ENCODE results near the gene CAMK2B. TPM values are rescaled to one million over a fixed set of nuclear protein-coding genes. Genes with fewer than 3 reads are reported as not detected.

Gene CAMK2B
- total RNA-seq, 1 donor from 2014 or later, result 3.2 TPM

DNA sequence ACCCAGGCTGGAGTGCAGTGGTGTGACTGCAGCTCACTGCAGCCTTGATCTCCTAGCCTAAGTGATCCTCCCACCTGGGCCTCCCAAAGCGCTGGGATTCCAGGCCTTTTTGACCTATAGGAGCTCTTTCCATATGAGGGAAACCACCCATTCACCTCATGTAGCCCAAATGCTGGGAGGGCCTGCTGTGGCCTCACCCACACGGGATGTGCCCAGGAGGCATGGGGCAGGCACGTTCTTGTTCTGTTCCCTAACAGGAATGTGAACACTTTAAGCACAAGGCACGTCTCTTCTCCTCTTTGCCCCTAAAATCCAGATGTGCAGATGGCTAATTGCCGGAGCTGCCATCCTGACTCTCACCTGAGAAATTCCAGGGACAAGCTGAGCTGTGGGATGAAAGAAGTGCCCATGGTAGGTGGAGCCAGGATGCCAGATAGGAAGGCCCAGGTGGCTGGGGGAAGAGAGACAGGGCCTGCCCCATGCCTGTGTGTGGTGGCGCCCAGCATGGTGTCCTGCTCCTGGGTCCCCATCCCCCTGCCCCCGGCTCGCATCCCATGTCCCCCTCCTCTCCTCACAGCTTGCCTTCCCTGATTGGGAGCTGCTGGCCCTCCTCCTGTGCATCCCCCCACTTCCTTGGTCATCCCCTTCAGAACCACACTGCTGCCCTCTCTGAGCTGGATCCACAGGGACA, 17.3 kb downstream of the CAMK2B start:
- H3K36me3 ChIP-seq, result no peaks in the 10 kb centered on the region
- no peaks in the 10 kb centered on the region for H3K9me3 ChIP-seq
- H3K4me3 ChIP-seq, result no peak overlapping the region
- TF ChIP-seq, protein P1, sequence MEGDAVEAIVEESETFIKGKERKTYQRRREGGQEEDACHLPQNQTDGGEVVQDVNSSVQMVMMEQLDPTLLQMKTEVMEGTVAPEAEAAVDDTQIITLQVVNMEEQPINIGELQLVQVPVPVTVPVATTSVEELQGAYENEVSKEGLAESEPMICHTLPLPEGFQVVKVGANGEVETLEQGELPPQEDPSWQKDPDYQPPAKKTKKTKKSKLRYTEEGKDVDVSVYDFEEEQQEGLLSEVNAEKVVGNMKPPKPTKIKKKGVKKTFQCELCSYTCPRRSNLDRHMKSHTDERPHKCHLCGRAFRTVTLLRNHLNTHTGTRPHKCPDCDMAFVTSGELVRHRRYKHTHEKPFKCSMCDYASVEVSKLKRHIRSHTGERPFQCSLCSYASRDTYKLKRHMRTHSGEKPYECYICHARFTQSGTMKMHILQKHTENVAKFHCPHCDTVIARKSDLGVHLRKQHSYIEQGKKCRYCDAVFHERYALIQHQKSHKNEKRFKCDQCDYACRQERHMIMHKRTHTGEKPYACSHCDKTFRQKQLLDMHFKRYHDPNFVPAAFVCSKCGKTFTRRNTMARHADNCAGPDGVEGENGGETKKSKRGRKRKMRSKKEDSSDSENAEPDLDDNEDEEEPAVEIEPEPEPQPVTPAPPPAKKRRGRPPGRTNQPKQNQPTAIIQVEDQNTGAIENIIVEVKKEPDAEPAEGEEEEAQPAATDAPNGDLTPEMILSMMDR (IDR thresholded peaks at IDR 0.05), result no peak
- no peaks in the 10 kb centered on the region for H3K27me3 ChIP-seq
- no peaks in the 10 kb centered on the region for H3K4me1 ChIP-seq
- DNase-seq (ENCODE audit: low spot score in 2 of 2), result peak in 1 of 2 donors; percentile 48
- H3K27ac ChIP-seq, result no peak overlapping the region
- intact Hi-C loops (cut with DNase I), result loop anchor here (5.0 kb wide), 1 partner anchor 66 kb away; no protein-coding TSS in a partner anchor

DNA sequence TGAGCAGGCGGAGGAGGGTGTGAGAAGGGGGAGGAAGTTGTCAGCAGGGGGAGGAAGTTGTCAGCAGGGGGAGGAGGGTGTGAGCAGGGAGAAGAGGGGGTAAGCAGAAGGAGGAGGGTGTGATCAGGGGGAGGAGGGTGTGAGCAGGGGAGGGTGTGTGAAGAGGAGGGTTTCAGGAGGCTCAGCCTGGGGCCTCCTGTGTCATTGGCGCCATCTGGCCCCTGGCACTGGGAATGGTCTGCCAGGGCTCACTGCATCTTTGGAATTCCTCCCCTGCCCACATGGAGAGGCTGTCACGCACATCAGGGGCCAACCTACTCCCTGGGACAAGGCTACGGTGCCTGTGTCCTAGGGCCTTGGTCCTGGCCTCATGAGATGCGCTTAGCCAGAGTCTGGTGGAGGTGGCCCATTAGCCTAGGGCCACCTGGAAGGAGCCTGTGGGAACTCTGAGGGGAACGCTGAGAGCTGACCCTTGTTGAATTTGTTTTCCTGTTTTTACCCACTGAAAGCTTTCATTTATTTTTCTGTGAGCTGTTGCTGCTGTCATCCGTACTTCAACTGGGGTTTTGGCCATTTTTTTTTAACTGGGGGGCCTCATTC, 18.0 kb downstream of the CAMK2B start:
- TF ChIP-seq, protein P1 (IDR thresholded peaks at IDR 0.05), result peak in 1 of 3 experiments; percentile 19
- Histone ChIP-seq H3K27me3 (no peaks in the 10 kb centered on the region), H3K4me3 (no peak overlapping the region), H3K36me3 (no peaks in the 10 kb centered on the region), H3K4me1 (no peaks in the 10 kb centered on the region), H3K27ac (no peak overlapping the region), H3K9me3 (peaks cover 0 to 4% of the 10 kb centered on the region in 2 donors)
- intact Hi-C loops (cut with DNase I), result loop anchor here (5.0 kb wide), 1 partner anchor 65 kb away; no protein-coding TSS in a partner anchor
- DNase-seq (ENCODE audit: low spot score in 2 of 2), result peak in 1 of 2 donors; percentile 39

DNA sequence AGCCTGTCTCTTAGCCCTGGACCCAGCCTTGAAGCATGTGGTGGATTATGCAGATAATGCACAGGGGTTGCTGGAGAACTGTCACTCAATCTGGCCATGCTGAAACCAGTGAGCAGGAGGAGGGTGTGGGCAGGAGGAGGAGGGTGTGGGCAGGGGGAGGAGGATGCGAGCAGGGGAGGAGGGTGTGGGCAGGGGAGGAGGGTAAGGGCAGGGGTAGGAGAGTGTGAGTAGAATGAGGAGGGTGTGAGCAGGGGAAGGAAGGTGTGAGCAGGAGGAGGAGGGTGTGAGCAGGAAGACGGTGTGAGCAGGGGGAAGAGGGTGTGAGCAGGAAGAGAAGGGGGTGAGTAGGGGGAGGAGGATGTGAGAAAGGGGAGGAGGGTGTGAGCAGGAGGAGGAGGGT, 18.8 kb downstream of the CAMK2B start:
- H3K27ac ChIP-seq, result no peak overlapping the region

DNA sequence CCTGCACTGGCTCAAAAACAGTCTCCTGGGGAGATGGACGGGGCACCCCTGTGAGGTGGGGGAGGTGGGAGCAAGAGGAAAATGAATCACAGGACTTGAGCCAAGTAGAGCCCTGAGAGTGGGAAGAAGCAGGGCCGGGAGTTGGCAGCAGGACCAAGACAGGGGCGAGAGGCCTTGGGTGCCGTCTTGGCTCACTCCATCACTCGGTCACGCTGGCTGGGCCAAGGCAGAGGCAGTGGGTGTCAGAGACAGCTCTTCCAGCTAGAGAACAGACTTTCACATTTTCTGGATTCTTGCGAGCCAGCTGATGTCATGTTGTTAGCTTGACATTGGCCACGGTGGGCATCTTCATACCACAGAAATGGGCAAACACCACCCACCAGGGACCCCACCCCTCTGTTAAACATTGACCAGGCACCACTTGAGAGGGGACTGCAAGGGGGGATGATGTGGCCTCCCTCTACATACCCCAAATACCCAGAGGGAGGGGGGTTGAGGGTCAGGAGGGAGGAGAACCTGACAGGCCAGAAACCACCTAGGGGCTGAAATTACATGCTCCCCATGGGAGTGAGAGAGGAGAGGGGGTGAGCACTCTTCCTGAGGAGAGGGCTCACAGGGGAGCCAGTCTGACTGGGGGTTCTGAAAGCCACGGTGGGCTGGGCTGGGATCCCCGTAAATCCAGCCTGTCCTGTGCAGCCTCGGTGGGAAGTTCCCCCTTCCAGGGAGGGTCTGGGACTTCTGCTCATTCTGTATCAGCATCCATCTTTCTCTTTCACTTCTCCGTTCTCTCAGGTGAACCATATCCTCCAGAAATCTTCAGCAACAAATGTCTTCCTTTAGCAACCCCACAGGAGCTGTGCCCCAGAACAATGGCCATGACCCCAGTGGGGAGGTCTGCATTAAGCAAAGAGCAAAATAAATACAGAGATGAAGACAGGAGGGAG, 19.6 kb downstream of the CAMK2B start:
- DNase-seq (ENCODE audit: low spot score in 2 of 2), result peak in 1 of 2 donors; percentile 50
- intact Hi-C loops (cut with DNase I), result loop anchor here (5.0 kb wide), 1 partner anchor 64 kb away; no protein-coding TSS in a partner anchor

More for the DNA sequence above, 18.8 kb downstream of the CAMK2B start:
- Histone ChIP-seq H3K4me1 (no peaks in the 10 kb centered on the region), H3K4me3 (no peak overlapping the region), H3K36me3 (no peaks in the 10 kb centered on the region), H3K9me3 (peaks cover 0 to 4% of the 10 kb centered on the region in 2 donors), H3K27me3 (no peaks in the 10 kb centered on the region)
- intact Hi-C loops (cut with DNase I), result loop anchor here (5.0 kb wide), 1 partner anchor 64 kb away; no protein-coding TSS in a partner anchor
- DNase-seq (ENCODE audit: low spot score in 2 of 2), result peak in 1 of 2 donors; percentile 34
- TF ChIP-seq, protein P1 (IDR thresholded peaks at IDR 0.05), result no peak

More for the DNA sequence above, 19.6 kb downstream of the CAMK2B start:
- H3K27me3 ChIP-seq, result no peaks in the 10 kb centered on the region
- no peak overlapping the region for H3K27ac ChIP-seq
- TF ChIP-seq, protein P1 (IDR thresholded peaks at IDR 0.05), result no peak
- H3K4me3 ChIP-seq, result no peak overlapping the region
- H3K9me3 ChIP-seq, result peaks cover 0 to 4% of the 10 kb centered on the region in 2 donors
- no peaks in the 10 kb centered on the region for H3K4me1 ChIP-seq
- H3K36me3 ChIP-seq, result no peaks in the 10 kb centered on the region
